ENCODE measurements around the gene PLCB3.

PLCB3 gene

GRCh38 chr11:64290352-64291261 lies 39.3 kb downstream of the PLCB3 start:
- ChIA-PET POLR2A (interaction anchor here (0.9 to 2.2 kb wide), 4 partner anchors 14 to 105 kb away, joined by 3 to 13 read pairs (median 4); partner anchors contain the start of genes PRDX5 and STIP1), CTCF (interaction anchor here (0.6 to 2.1 kb wide), 3 partner anchors 10 to 66 kb away, joined by 3 to 9 read pairs (median 6); no protein-coding TSS in a partner anchor)
- TF ChIP-seq FOXM1 (IDR thresholded peaks at IDR 0.05; ENCODE audit: borderline replicate concordance) = no peak
- no peak for TF ChIP-seq ARNT (IDR thresholded peaks at IDR 0.05)
- TF ChIP-seq SUZ12 (IDR thresholded peaks at IDR 0.05) = no peak
- TF ChIP-seq NFRKB (IDR thresholded peaks at IDR 0.05) = no peak
- no peak for TF ChIP-seq BHLHE40 (IDR thresholded peaks at IDR 0.05; ENCODE audit: borderline replicate concordance)
- no peak for TF ChIP-seq HDGF (IDR thresholded peaks at IDR 0.05; ENCODE audit: borderline replicate concordance)
- no peak for TF ChIP-seq L3MBTL2 (conservative IDR thresholded peaks at IDR 0.05)
- TF ChIP-seq SP1 (IDR thresholded peaks at IDR 0.05) = no peak
- TF ChIP-seq, protein P1, sequence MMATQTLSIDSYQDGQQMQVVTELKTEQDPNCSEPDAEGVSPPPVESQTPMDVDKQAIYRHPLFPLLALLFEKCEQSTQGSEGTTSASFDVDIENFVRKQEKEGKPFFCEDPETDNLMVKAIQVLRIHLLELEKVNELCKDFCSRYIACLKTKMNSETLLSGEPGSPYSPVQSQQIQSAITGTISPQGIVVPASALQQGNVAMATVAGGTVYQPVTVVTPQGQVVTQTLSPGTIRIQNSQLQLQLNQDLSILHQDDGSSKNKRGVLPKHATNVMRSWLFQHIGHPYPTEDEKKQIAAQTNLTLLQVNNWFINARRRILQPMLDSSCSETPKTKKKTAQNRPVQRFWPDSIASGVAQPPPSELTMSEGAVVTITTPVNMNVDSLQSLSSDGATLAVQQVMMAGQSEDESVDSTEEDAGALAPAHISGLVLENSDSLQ (IDR thresholded peaks at IDR 0.05) = no peak
- no peak for TF ChIP-seq FOXK2 (IDR thresholded peaks at IDR 0.05)
- no peak for TF ChIP-seq TARDBP (IDR thresholded peaks at IDR 0.05)
- no peak for TF ChIP-seq LEF1 (IDR thresholded peaks at IDR 0.05; ENCODE audit: borderline replicate concordance)
- no peak for TF ChIP-seq FOXA1 (IDR thresholded peaks at IDR 0.05)
- no peak for TF ChIP-seq ELF4 (IDR thresholded peaks at IDR 0.05)
- no peak for TF ChIP-seq ZNF384 (IDR thresholded peaks at IDR 0.05)
- TF ChIP-seq CTBP1 (IDR thresholded peaks at IDR 0.05; ENCODE audit: borderline replicate concordance) = no peak
- DNase-seq (ENCODE audit: extremely low spot score) = no peak

DNA sequence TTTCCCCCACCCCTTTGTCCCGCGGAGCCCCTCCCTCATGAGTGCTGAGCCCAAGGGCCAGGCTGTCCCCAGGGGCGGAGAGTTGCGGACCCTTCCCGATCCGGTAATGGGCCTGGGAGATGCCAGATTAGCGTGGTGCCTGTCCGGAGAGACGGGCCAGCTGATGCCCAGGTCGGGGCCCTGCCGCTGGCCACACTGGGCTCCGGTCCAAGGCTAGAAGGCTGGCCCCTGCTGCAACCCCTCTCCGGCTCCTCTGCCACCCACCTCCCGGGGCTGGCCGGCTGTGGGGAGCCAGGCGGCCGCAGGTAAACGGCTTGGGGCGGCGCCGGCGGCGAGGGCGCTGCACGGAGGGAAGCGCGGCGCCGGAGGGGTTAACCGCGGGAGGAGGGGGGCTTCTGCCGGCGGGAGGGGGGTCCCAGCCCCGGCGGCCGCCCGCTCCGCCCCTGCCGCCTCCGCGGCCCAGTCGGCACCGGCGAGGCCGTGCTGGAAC lies 40.0 kb downstream of the PLCB3 start, which contains the start of gene KCNK4:
TSS of gene KCNK4 (plus strand) at position 41 of the 490 bp plus-strand sequence. CDS start 1,717 bp downstream, outside the sequence.
- CTCF ChIA-PET = interaction anchor here (2.1 kb wide), 1 partner anchor 10 kb away, joined by 9 read pairs; no protein-coding TSS in a partner anchor
- POLR2A ChIA-PET = interaction anchor here (2.2 kb wide), 1 partner anchor 20 kb away, joined by 13 read pairs; no protein-coding TSS in a partner anchor
- no peak for DNase-seq (ENCODE audit: extremely low spot score)
- no peak for TF ChIP-seq LEF1 (IDR thresholded peaks at IDR 0.05; ENCODE audit: borderline replicate concordance)
- no peak for TF ChIP-seq CTBP1 (IDR thresholded peaks at IDR 0.05; ENCODE audit: borderline replicate concordance)
- no peak for TF ChIP-seq ELF4 (IDR thresholded peaks at IDR 0.05)
- no peak for TF ChIP-seq FOXM1 (IDR thresholded peaks at IDR 0.05; ENCODE audit: borderline replicate concordance)
- TF ChIP-seq SUZ12 (IDR thresholded peaks at IDR 0.05) = no peak
- TF ChIP-seq TARDBP (IDR thresholded peaks at IDR 0.05) = no peak
- no peak for TF ChIP-seq ZNF384 (IDR thresholded peaks at IDR 0.05)
- TF ChIP-seq, protein P1 (IDR thresholded peaks at IDR 0.05) = no peak
- TF ChIP-seq SP1 (IDR thresholded peaks at IDR 0.05) = no peak
- TF ChIP-seq BHLHE40 (IDR thresholded peaks at IDR 0.05; ENCODE audit: borderline replicate concordance) = no peak
- no peak for TF ChIP-seq FOXA1 (IDR thresholded peaks at IDR 0.05)
- no peak for TF ChIP-seq L3MBTL2 (conservative IDR thresholded peaks at IDR 0.05)
- no peak for TF ChIP-seq FOXK2 (IDR thresholded peaks at IDR 0.05)
- TF ChIP-seq HDGF (IDR thresholded peaks at IDR 0.05; ENCODE audit: borderline replicate concordance) = no peak

- ChIA-PET POLR2A (interaction anchor here (0.9 to 1.0 kb wide), 2 partner anchors 26 to 497 kb away, joined by 3 read pairs; partner anchors contain the start of genes PRDX5 and TRMT112), CTCF (interaction anchor here (0.8 kb wide), 1 partner anchor 10 kb away, joined by 3 read pairs; no protein-coding TSS in a partner anchor)
- TF ChIP-seq ELF4 (IDR thresholded peaks at IDR 0.05) (no peak), FOXK2 (IDR thresholded peaks at IDR 0.05) (no peak), FOXA1 (IDR thresholded peaks at IDR 0.05) (no peak), L3MBTL2 (conservative IDR thresholded peaks at IDR 0.05) (no peak), ARNT (IDR thresholded peaks at IDR 0.05) (no peak), SUZ12 (IDR thresholded peaks at IDR 0.05) (no peak), CTBP1 (IDR thresholded peaks at IDR 0.05; ENCODE audit: borderline replicate concordance) (no peak), BHLHE40 (IDR thresholded peaks at IDR 0.05; ENCODE audit: borderline replicate concordance) (no peak), HDGF (IDR thresholded peaks at IDR 0.05; ENCODE audit: borderline replicate concordance) (no peak), TARDBP (IDR thresholded peaks at IDR 0.05) (no peak), NFRKB (IDR thresholded peaks at IDR 0.05) (no peak), FOXM1 (IDR thresholded peaks at IDR 0.05; ENCODE audit: borderline replicate concordance) (no peak)
- TF ChIP-seq, protein P1 (IDR thresholded peaks at IDR 0.05) = no peak
- DNase-seq (ENCODE audit: extremely low spot score) = no peak
Observed at GRCh38 chr11:64291752-64292459, 40.6 kb downstream of the PLCB3 start.

DNA sequence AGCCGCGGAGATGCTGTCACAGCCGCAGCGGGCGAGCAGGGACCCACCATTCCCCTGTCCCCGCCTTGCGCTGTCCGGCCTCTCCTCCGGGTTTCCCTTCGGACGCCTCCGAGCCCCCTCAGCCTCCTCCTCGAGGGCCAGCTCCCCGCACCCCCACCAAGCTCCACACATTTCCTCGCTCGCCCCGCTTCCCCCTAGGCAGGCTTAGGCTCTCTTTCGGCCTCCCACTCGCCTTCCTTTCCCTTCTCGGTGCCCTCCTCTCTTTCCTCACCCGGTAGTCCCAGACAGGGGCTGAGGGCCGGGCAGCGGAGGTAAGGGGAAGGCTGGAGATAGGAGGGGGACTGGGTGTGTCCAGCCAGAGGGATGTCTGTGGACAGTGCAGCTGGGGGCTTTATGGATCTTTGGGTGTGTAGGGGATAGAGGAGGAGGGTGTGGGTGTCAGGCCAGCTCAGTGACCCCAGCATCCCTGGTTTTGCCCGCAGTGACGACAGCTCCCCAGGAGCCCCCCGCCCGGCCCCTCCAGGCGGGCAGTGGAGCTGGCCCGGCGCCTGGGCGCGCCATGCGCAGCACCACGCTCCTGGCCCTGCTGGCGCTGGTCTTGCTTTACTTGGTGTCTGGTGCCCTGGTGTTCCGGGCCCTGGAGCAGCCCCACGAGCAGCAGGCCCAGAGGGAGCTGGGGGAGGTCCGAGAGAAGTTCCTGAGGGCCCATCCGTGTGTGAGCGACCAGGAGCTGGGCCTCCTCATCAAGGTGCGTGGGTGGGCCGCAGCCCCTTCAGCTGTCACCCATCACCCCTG lies 41.3 kb downstream of the PLCB3 start:
- ChIA-PET CTCF (interaction anchor here (0.8 kb wide), 1 partner anchor 10 kb away, joined by 3 read pairs; no protein-coding TSS in a partner anchor), POLR2A (interaction anchor here (0.9 to 1.0 kb wide), 2 partner anchors 25 to 496 kb away, joined by 3 read pairs; partner anchors contain the start of genes PRDX5 and TRMT112)
- TF ChIP-seq HDGF (IDR thresholded peaks at IDR 0.05; ENCODE audit: borderline replicate concordance) (no peak), ELF4 (IDR thresholded peaks at IDR 0.05) (no peak), FOXM1 (IDR thresholded peaks at IDR 0.05; ENCODE audit: borderline replicate concordance) (no peak), CTBP1 (IDR thresholded peaks at IDR 0.05; ENCODE audit: borderline replicate concordance) (no peak), FOXA1 (IDR thresholded peaks at IDR 0.05) (no peak), TARDBP (IDR thresholded peaks at IDR 0.05) (no peak), SUZ12 (IDR thresholded peaks at IDR 0.05) (no peak), LEF1 (IDR thresholded peaks at IDR 0.05; ENCODE audit: borderline replicate concordance) (no peak), FOXK2 (IDR thresholded peaks at IDR 0.05) (no peak), L3MBTL2 (conservative IDR thresholded peaks at IDR 0.05) (no peak), ZNF384 (IDR thresholded peaks at IDR 0.05) (no peak), NFRKB (IDR thresholded peaks at IDR 0.05) (no peak), BHLHE40 (IDR thresholded peaks at IDR 0.05; ENCODE audit: borderline replicate concordance) (no peak), SP1 (IDR thresholded peaks at IDR 0.05) (no peak)
- TF ChIP-seq, protein P1 (IDR thresholded peaks at IDR 0.05) = no peak
- no peak for DNase-seq (ENCODE audit: extremely low spot score)
